WTC11 (cell line): Measurements from ENCODE around the gene APOBR. TPM values are rescaled to one million over a fixed set of nuclear protein-coding genes. Genes with fewer than 3 reads are reported as not detected.

ENCODE experiments used
- ATAC-seq: fragments of 200-7000 bp; cut with Tn5 transposase; 2 replicates; pipeline ENCODE4 v1.10.0; 2021; ENCODE audit warnings: mild to moderate bottlenecking, moderate library complexity
- CTCF ChIA-PET: fragments of 300-600 bp; sonication (Branson Sonifier 250); formaldehyde crosslinking; loops from one replicate; lab custom pipeline; 2021; ENCODE audit warnings: antibody characterized with exemption; lab: Charles Lee
- POLR2A ChIA-PET: fragments of 350-600 bp; sonication (Branson Sonifier 250); formaldehyde crosslinking; loops from one replicate; lab custom pipeline; 2021; ENCODE audit warnings: antibody characterized with exemption; lab: Charles Lee
- DNase-seq: peaks from one replicate; pipeline ENCODE4 v3.0.0; 2021; ENCODE audit warnings: low spot score
- H3K27ac Mint-ChIP-seq: 2 replicates; pipeline ENCODE4 v1.8.0; 2021; ENCODE audit warnings: mixed read lengths
- H3K27me3 Mint-ChIP-seq: 2 replicates; pipeline ENCODE4 v1.8.0; 2021; ENCODE audit warnings: low read depth, mild to moderate bottlenecking, moderate library complexity, mixed read lengths
- H3K36me3 Mint-ChIP-seq: 2 replicates; pipeline ENCODE4 v1.8.0; 2021; ENCODE audit warnings: mixed read lengths
- H3K4me1 Mint-ChIP-seq: 2 replicates; pipeline ENCODE4 v1.8.0; 2022; ENCODE audit warnings: mixed read lengths
- H3K4me3 Mint-ChIP-seq: 2 replicates; pipeline ENCODE4 v1.8.0; 2021; ENCODE audit warnings: mild to moderate bottlenecking, moderate library complexity, mixed read lengths
- H3K9me3 Mint-ChIP-seq: 2 replicates; pipeline ENCODE4 v1.8.0; 2021; ENCODE audit warnings: mixed read lengths
- AR ChIP-seq: fragments of 250-450 bp; sonication (Bioruptor Pico); IDR thresholded peaks from 2 replicates; pipeline ENCODE4 v1.9.0; 2021; ENCODE audit warnings: mild to moderate bottlenecking
- ARID4B ChIP-seq: sonication (generic); formaldehyde crosslinking; IDR thresholded peaks from 2 replicates; pipeline ENCODE4 v1.8.0; 2023; ENCODE audit warnings: missing genetic modification reagents, mild to moderate bottlenecking, borderline replicate concordance
- CTCF ChIP-seq: fragments of 200-600 bp; IDR thresholded peaks from 2 replicates; pipeline ENCODE4 v1.8.0; 2022; ENCODE audit warnings: antibody characterized with exemption
- E2F1 ChIP-seq: sonication (generic); formaldehyde crosslinking; IDR thresholded peaks from 2 replicates; pipeline ENCODE4 v1.8.0; 2022; ENCODE audit warnings: mild to moderate bottlenecking, missing genetic modification reagents
- FOXP4 ChIP-seq: sonication (generic); formaldehyde crosslinking; IDR thresholded peaks from 2 replicates; pipeline ENCODE4 v1.8.0; 2022; ENCODE audit warnings: mild to moderate bottlenecking, missing genetic modification reagents
- IRF2 ChIP-seq: sonication (generic); formaldehyde crosslinking; IDR thresholded peaks from 2 replicates; pipeline ENCODE4 v1.8.0; 2022; ENCODE audit warnings: low read depth, missing genetic modification reagents, borderline replicate concordance
- JAZF1 ChIP-seq: fragments of 250-450 bp; sonication (Bioruptor Pico); IDR thresholded peaks from 2 replicates; pipeline ENCODE4 v1.9.0; 2021; ENCODE audit warnings: moderate library complexity, mild to moderate bottlenecking, inconsistent platforms
- MLX ChIP-seq: sonication (generic); formaldehyde crosslinking; IDR thresholded peaks from 2 replicates; pipeline ENCODE4 v1.8.1; 2023; ENCODE audit warnings: mild to moderate bottlenecking, missing genetic modification reagents, moderate library complexity
- NFYB ChIP-seq: sonication (generic); formaldehyde crosslinking; conservative IDR thresholded peaks from 2 replicates; pipeline ENCODE4 v1.8.0; 2022; ENCODE audit warnings: low read depth, missing genetic modification reagents
- PREB ChIP-seq: sonication (generic); formaldehyde crosslinking; IDR thresholded peaks from 2 replicates; pipeline ENCODE4 v1.8.1; 2022; ENCODE audit warnings: mild to moderate bottlenecking, missing genetic modification reagents, moderate library complexity, borderline replicate concordance
- SP1 ChIP-seq: sonication (generic); formaldehyde crosslinking; conservative IDR thresholded peaks from 2 replicates; pipeline ENCODE4 v1.8.1; 2022; ENCODE audit warnings: missing genetic modification reagents
- ZNF317 ChIP-seq: sonication (generic); formaldehyde crosslinking; IDR thresholded peaks from 2 replicates; pipeline ENCODE4 v1.8.1; 2023; ENCODE audit warnings: low read depth, mild to moderate bottlenecking, moderate library complexity, missing genetic modification reagents, borderline replicate concordance
- total RNA-seq: library from RNA; stranded (reverse); gene quantifications from 3 replicates; pipeline ENCODE4 v1.2.3, GENCODE V29; 2021

Gene APOBR
- total RNA-seq, 1 experiment from 2014 or later = not detected

GRCh38 chr16:28491230-28491969, 3.0 kb upstream of the APOBR start:
- POLR2A ChIA-PET = interaction anchor here (0.5 kb wide), 1 partner anchor 188 kb away, joined by 4 read pairs; no protein-coding TSS in a partner anchor
- Mint-ChIP-seq H3K27ac (no peak overlapping the region; the same call in 1 of the 2 replicates), H3K4me1 (no peaks in the 10 kb centered on the region), H3K9me3 (no peaks in the 10 kb centered on the region), H3K36me3 (no peaks in the 10 kb centered on the region; the same call in 1 of the 2 replicates)
- CTCF ChIA-PET = interaction anchor here (1.0 to 1.2 kb wide), 2 partner anchors 57 to 58 kb away, joined by 3 read pairs; no protein-coding TSS in a partner anchor
- ATAC-seq (peak; percentile 67), DNase-seq (peak; percentile 60)
- TF ChIP-seq ZNF317 (CRISPR knock-in tag) (no peak), AR (no peak), E2F1 (CRISPR knock-in tag) (no peak), MLX (CRISPR knock-in tag) (no peak), SP1 (CRISPR knock-in tag) (0 out of 2 replicates have a peak, but pooled peaks have one; percentile 7), CTCF (no peak), PREB (CRISPR knock-in tag) (no peak), ARID4B (CRISPR knock-in tag) (peak; percentile 26; the same call in 1 of the 2 replicates), FOXP4 (CRISPR knock-in tag) (no peak), IRF2 (CRISPR knock-in tag) (no peak), NFYB (CRISPR knock-in tag) (0 out of 2 replicates have a peak, but pooled peaks have one; percentile 25), JAZF1 (CRISPR knock-in tag) (no peak)
- TF ChIP-seq, all 79 proteins: peak for 3
- peaks cover 20% of the 10 kb centered on the region for H3K27me3 Mint-ChIP-seq
- H3K4me3 Mint-ChIP-seq = peak overlapping the region; percentile 93
